Measurements from ENCODE around the gene GCNT1.
"Not testable (repeated sequence)": the region's sequence is repeated elsewhere in the genome, so short reads cannot be mapped to it uniquely, and the experiment has no call there.

Gene GCNT1

DNA sequence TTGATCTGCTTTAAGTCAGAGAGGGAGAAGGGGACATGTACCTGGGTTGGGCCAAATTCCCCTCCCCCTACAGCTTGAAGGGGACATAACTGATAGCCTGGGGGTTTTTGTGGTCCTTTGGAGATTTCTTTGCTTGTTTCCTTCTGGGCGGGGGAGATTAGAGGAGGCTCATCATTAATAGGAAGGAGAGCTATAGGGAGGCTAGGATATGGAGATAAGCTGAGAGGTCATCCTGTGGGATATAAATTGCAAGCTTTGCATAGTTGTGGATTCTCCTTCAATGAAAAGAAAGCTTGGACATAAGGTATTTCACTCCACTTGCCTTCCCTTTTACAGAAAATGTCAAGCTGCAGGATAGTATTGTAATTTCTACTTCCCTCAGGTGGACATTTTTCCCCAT is 34.5 kb downstream of the GCNT1 start:
- DNase-seq: not testable (repeated sequence)

- DNase-seq: no peak
Observed at GRCh38 chr9:76500061-76500460, 41.1 kb downstream of the GCNT1 start.

DNA sequence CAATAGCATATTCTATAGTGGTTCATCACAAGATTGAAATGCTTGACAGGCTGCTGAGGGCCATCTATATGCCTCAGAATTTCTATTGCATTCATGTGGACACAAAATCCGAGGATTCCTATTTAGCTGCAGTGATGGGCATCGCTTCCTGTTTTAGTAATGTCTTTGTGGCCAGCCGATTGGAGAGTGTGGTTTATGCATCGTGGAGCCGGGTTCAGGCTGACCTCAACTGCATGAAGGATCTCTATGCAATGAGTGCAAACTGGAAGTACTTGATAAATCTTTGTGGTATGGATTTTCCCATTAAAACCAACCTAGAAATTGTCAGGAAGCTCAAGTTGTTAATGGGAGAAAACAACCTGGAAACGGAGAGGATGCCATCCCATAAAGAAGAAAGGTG is 43.8 kb downstream of the GCNT1 start:
- no peak for DNase-seq

DNA sequence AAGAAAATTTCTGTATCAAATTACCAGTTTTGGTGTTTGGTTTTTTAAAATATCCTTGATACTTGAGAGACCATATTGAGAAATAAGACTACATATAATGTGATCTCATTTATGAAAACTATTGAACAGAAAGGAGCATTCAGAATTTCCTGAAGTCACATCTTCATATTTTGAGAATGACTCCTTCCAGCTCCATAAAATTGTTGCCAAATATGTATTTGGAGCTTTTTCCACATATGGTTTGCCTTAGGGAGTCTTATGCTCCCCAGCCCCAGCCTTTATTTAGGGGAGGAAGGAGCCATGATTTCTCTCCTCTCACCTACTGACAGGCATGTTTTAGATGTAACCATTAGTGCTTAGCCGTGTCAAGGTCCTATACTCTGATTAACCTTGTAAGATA is 51.1 kb downstream of the GCNT1 start:
- no peak for DNase-seq

- DNase-seq: no peak
Observed at GRCh38 chr9:76510446-76510845, 51.5 kb downstream of the GCNT1 start.

DNA sequence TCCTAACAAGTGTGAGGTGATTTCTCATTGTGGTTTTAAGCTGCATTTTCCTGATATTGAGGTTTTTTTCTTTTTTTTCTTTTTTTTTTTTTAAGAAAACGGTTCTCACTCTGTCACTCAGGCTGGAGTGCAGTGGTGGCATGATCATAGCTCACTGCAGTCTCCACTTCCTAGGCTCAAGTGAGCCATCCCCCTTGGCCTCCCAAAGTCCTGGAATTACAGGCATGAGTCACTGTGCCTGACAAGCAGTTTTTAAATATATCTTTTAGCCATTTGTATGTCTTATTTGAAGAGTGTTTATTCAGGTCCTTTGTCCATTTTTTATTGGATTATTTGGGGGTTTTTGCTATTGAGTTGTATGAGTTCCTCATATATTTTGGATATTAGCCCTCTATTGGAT is 53.8 kb downstream of the GCNT1 start:
- DNase-seq: no peak

GRCh38 chr9:76516350-76516749 is 57.4 kb downstream of the GCNT1 start:
- no peak for DNase-seq

DNA sequence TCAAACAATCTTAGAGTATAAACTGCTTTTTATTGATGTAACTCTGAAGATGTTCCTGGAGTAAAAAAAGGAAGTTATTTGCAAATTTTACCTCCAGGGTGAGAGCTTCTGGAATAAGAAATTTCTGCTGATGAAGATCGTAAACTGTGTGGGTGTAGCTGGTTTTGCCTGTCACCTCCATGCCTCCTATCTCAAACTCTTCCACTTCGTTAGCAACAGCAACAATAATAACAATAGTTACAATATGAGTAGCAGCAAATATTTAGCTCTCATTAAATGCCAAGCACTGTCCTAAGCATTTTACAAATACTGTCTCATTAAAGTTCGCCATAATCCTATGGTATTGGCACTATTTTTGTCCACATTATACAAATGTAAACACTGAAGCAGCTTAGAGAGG is 57.9 kb downstream of the GCNT1 start:
- no peak for DNase-seq

DNA sequence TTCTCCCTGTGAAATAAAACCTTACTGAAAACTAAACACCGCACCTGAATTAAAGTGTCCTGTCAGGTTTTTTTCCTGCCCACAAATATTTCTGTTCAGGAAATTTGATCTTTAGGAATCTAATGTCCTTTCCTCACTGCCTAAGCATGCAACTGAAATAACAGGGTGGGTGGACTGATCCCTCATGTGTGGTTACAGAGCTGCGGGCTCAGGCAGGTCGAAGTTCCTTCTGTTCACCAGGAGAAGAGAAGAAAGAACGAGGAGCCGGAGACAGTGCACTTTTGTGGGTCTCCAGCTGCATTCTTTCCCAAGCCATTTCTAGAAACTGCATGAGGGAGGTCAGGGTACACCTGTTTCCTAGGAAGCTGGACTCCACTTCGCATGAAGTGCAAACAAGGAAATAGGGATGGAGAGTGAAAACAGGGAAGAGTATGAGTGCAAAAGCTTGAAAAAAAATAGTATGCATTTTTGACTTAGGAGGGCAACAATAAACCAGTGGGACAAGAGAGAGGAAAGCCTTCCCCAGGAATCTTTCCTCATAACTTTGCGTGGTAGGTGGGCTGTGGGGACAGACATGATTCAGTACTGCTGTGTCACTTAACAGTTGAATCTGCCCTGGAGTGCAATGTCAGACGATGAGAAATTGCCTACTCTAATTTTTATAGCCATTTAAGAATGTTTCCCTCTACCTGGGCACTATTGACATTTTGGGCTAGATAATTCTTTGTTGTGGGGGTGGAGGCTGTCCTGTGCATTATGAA is 60.3 kb downstream of the GCNT1 start:
- no peak for DNase-seq

GRCh38 chr9:76521244-76521681 is 62.3 kb downstream of the GCNT1 start:
- no peak for DNase-seq

- no peak for DNase-seq
Observed at GRCh38 chr9:76521906-76522305, 62.9 kb downstream of the GCNT1 start.

GRCh38 chr9:76523617-76524200 is 64.7 kb downstream of the GCNT1 start:
- not testable (repeated sequence) for DNase-seq

- DNase-seq: no peak
Observed at GRCh38 chr9:76525196-76525595, 66.2 kb downstream of the GCNT1 start.

- DNase-seq: no peak
Observed at GRCh38 chr9:76526026-76526425, 67.0 kb downstream of the GCNT1 start.

GRCh38 chr9:76528056-76528455 is 69.1 kb downstream of the GCNT1 start:
- DNase-seq: no peak

- no peak for DNase-seq
Observed at GRCh38 chr9:76528642-76529190, 69.7 kb downstream of the GCNT1 start.

DNA sequence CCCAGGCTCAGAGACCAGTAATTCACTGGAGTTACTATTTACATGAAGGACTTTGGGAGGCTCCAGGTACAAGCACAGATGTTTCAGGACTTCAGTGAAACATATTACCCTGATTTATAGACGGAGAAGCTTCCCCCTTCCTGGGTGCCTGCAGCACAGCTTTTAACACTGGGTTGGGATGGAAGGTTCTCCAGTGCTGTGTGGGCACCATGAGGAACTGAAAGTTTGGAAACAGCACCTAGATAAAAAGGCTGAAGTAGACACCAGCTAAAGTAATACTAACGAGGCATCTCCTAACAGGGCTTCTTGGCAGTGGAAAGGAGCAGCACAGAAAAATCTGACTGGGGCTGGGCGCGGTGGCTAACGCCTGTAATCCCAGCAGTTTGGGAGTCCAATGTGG is 70.7 kb downstream of the GCNT1 start:
- DNase-seq: no peak

- no peak for DNase-seq
Observed at GRCh38 chr9:76530458-76531110, 71.6 kb downstream of the GCNT1 start.

- DNase-seq: no peak
Observed at GRCh38 chr9:76531231-76531780, 72.3 kb downstream of the GCNT1 start.

DNA sequence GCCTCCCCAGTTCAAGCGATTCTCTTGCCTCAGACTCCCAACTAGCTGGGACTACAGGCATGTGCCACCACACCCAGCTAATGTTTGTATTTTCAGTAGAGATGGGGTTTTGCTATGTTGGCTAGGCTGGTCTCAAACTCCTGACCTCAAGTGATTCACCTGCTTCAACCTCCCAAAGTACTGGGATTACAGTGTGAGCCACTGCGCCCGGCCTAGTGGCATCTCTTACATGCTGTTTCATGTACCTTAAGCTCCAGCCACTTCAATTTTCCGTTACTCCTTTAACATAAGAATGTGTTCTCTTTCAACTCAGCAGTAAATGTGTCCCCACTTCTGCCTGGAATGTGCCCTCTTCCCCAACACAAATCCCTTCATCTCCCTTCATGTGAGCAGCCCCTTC is 73.9 kb downstream of the GCNT1 start:
- DNase-seq: not testable (repeated sequence)

GRCh38 chr9:76534026-76534425 is 75.0 kb downstream of the GCNT1 start:
- DNase-seq: no peak

DNA sequence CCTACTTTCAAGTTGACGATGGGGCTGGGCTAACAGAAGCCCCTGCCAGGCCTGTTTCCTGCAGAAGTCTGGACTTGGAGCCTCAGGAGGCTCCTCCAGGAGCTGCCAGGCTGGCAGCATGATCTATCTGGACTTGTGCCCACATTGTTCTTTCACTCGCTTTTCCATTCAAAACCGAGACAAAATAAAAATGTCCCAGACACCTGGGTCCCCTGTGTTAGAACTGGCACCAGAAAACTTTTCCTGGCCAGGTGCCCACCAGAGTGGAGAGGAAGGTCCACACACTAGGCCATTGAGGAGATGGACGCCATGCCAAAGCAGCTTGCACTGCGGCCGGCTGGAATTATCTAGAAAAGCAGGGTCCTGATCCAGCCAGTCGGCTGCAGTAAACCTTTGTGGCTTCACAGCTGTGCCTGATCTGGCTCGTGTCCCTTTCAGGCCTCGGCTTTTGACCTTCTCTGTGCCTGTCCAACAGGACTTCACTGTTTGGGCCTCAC is 78.2 kb downstream of the GCNT1 start:
- no peak for DNase-seq

GRCh38 chr9:76539180-76539579 is 80.2 kb downstream of the GCNT1 start:
- no peak for DNase-seq

Data from NCI-H526 treated with DMSO at 0.1 percent for 48 hours (cell line).